RWPE1 (cell line): ENCODE data around the gene LSM14B.

Experiments used
- CTCF ChIA-PET: fragments of 350-600 bp; sonication (Branson Sonifier 250); formaldehyde crosslinking; extraction: SDS; loops from one replicate; lab custom pipeline; 2021; lab: Yijun Ruan, JAX
- POLR2A ChIA-PET: fragments of 400-600 bp; formaldehyde crosslinking; extraction: SDS; loops from one replicate; lab custom pipeline; 2020; ENCODE audit warnings: antibody characterized with exemption; ENCODE audit not compliant: low non-redundant PET; lab: Yijun Ruan, JAX
- DNase-seq: peaks from one replicate; pipeline ENCODE4 v3.0.0; 2012; ENCODE audit warnings: low spot score
- H3K27ac ChIP-seq: fragments of 450-650 bp; 2 replicates; pipeline ENCODE4 v1.5.1; 2017
- CTCF ChIP-seq: fragments of 450-650 bp; conservative IDR thresholded peaks from 2 replicates; pipeline ENCODE4 v1.5.1; 2017; ENCODE audit warnings: low read depth, mild to moderate bottlenecking

Gene LSM14B

GRCh38 chr20:62141397-62142251 lies 19.3 kb downstream of the LSM14B start:
- ChIA-PET POLR2A (no interaction called here), CTCF (interaction anchor here (0.6 to 1.9 kb wide), 6 partner anchors 13 to 131 kb away, joined by 3 to 10 read pairs (median 4); partner anchors contain the start of gene TAF4)
- peak overlapping the region; percentile 91 for H3K27ac ChIP-seq
- DNase-seq = no peak
- no peak; the same call in 1 of the 2 replicates for TF ChIP-seq CTCF

- no peak for TF ChIP-seq CTCF
- peak overlapping the region; percentile 91 for H3K27ac ChIP-seq
- ChIA-PET POLR2A (interaction anchor here (0.5 kb wide), 1 partner anchor 18 kb away, joined by 5 read pairs; no protein-coding TSS in a partner anchor), CTCF (interaction anchor here (0.7 to 1.9 kb wide), 4 partner anchors 14 to 131 kb away, joined by 4 to 10 read pairs (median 6); partner anchors contain the start of gene TAF4)
- DNase-seq = no peak
Measured at GRCh38 chr20:62142252-62143080, 20.2 kb downstream of the LSM14B start.

GRCh38 chr20:62143081-62143956 lies 21.0 kb downstream of the LSM14B start, which contains the start of the genes PSMA7 and SS18L1:
Gene PSMA7, minus strand, starts transcription at chr20:62143394. Its CDS starts 91 bp downstream, at chr20:62143303.
Gene SS18L1, plus strand, starts transcription at chr20:62143769. Its CDS starts 52 bp downstream, at chr20:62143821.
- POLR2A ChIA-PET = interaction anchor here (0.5 to 0.7 kb wide), 2 partner anchors 19 to 28 kb away, joined by 3 to 5 read pairs; no protein-coding TSS in a partner anchor
- CTCF ChIA-PET = interaction anchor here (0.6 to 1.4 kb wide), 2 partner anchors 77 to 256 kb away, joined by 3 to 4 read pairs; partner anchors contain the start of gene TAF4
- peak within 1 kb of the TSS; percentile 91 for H3K27ac ChIP-seq
- peak; percentile 92 for DNase-seq
- TF ChIP-seq CTCF = no peak

- CTCF ChIA-PET = interaction anchor here (0.6 to 1.0 kb wide), 4 partner anchors 8 to 257 kb away, joined by 3 to 9 read pairs (median 3); no protein-coding TSS in a partner anchor
- POLR2A ChIA-PET = no interaction called here
- peak; percentile 89 for DNase-seq
- no peak for TF ChIP-seq CTCF
- H3K27ac ChIP-seq = peak overlapping the region; percentile 91
Measured at GRCh38 chr20:62143957-62144825, 21.9 kb downstream of the LSM14B start.

GRCh38 chr20:62145688-62146018 lies 23.4 kb downstream of the LSM14B start:
- no peak for TF ChIP-seq CTCF
- DNase-seq = no peak
- ChIA-PET POLR2A (interaction anchor here (0.9 kb wide), 1 partner anchor 24 kb away, joined by 3 read pairs; no protein-coding TSS in a partner anchor), CTCF (no interaction called here)
- H3K27ac ChIP-seq = peak overlapping the region; percentile 22; the same call in 1 of the 2 replicates
